SU-DHL-6 (cell line): ENCODE data around the gene GAREM1.

Source experiments
- CTCF ChIP-seq: fragments of 200-600 bp; sonication (generic); IDR thresholded peaks from one replicate; pipeline ENCODE4 v1.5.1; 2017; ENCODE audit warnings: antibody characterized with exemption, mild to moderate bottlenecking, low read length, moderate library complexity; ENCODE audit not compliant: insufficient read depth, poor library complexity, severe bottlenecking
- EZH2phosphoT487 ChIP-seq: fragments of 200-600 bp; sonication (generic), shearing (Covaris generic); conservative IDR thresholded peaks from 2 replicates; pipeline ENCODE4 v1.6.1; 2018; ENCODE audit warnings: mild to moderate bottlenecking, antibody characterized with exemption, low read length, moderate library complexity, mixed read lengths

- TF ChIP-seq CTCF (no peak), EZH2phosphoT487 (no peak)
Observed at GRCh38 chr18:32257084-32257785, 213.4 kb downstream of the GAREM1 start.
